GM19467 (cell line): ENCODE measurements around the gene RALGAPB.

Experiments
- ATAC-seq: cut with Tn5 transposase; IDR thresholded peaks from one replicate; pipeline ENCODE4 v1.9.1; 2021; ENCODE audit warnings: mild to moderate bottlenecking, moderate library complexity; ENCODE audit not compliant: unreplicated experiment

Gene RALGAPB

GRCh38 chr20:38543014-38543906, 70.6 kb downstream of the RALGAPB start:
- ATAC-seq: no peak

- ATAC-seq: no peak
Observed at GRCh38 chr20:38545771-38546170, 73.1 kb downstream of the RALGAPB start.

- ATAC-seq: no peak
Observed at GRCh38 chr20:38547288-38548085, 74.8 kb downstream of the RALGAPB start.

- no peak for ATAC-seq
Observed at GRCh38 chr20:38548356-38549083, 75.9 kb downstream of the RALGAPB start.

- ATAC-seq: no peak
Observed at GRCh38 chr20:38550274-38550673, 77.6 kb downstream of the RALGAPB start.

GRCh38 chr20:38551056-38551626, 78.5 kb downstream of the RALGAPB start:
- no peak for ATAC-seq

GRCh38 chr20:38554986-38555385, 82.3 kb downstream of the RALGAPB start:
- no peak for ATAC-seq

- ATAC-seq: no peak
Observed at GRCh38 chr20:38555395-38555794, 82.8 kb downstream of the RALGAPB start.

- ATAC-seq: no peak
Observed at GRCh38 chr20:38557174-38557573, 84.5 kb downstream of the RALGAPB start.

- ATAC-seq: no peak
Observed at GRCh38 chr20:38558596-38559360, 86.1 kb downstream of the RALGAPB start.

GRCh38 chr20:38559764-38560163, 87.1 kb downstream of the RALGAPB start:
- ATAC-seq: no peak

- no peak for ATAC-seq
Observed at GRCh38 chr20:38563802-38564431, 91.3 kb downstream of the RALGAPB start.

- ATAC-seq: no peak
Observed at GRCh38 chr20:38564680-38565079, 92.0 kb downstream of the RALGAPB start.

- ATAC-seq: no peak
Observed at GRCh38 chr20:38566036-38566598, 93.5 kb downstream of the RALGAPB start.

GRCh38 chr20:38569747-38570525, 97.3 kb downstream of the RALGAPB start:
- no peak for ATAC-seq

- no peak for ATAC-seq
Observed at GRCh38 chr20:38573413-38573812, 100.8 kb downstream of the RALGAPB start.

- no peak for ATAC-seq
Observed at GRCh38 chr20:38579219-38579910, 106.7 kb downstream of the RALGAPB start.

GRCh38 chr20:38579921-38580320, 107.3 kb downstream of the RALGAPB start:
- no peak for ATAC-seq
